HuH-7 (cell line): ENCODE data around the gene OGFOD2.
"Not testable (repeated sequence)": the region's sequence is repeated elsewhere in the genome, so short reads cannot be mapped to it uniquely, and the experiment has no call there.

Experiments
- DNase-seq: peaks from one replicate; pipeline ENCODE4 v3.0.0; 2011; ENCODE audit warnings: low spot score

Gene OGFOD2

GRCh38 chr12:122974892-122975789, at the start of gene OGFOD2:
TSS of gene OGFOD2 (plus strand) at chr12:122975244. CDS start at chr12:122975252, 8 bp downstream.
- peak; percentile 87 for DNase-seq

- no peak for DNase-seq
These were observed 47.2 kb upstream of the OGFOD2 start for GRCh38 chr12:122927756-122928403.

- DNase-seq, result no peak
These were observed 46.5 kb upstream of the OGFOD2 start for GRCh38 chr12:122928404-122929147.

- no peak for DNase-seq
These were observed 45.9 kb upstream of the OGFOD2 start for GRCh38 chr12:122929148-122929538.

DNA sequence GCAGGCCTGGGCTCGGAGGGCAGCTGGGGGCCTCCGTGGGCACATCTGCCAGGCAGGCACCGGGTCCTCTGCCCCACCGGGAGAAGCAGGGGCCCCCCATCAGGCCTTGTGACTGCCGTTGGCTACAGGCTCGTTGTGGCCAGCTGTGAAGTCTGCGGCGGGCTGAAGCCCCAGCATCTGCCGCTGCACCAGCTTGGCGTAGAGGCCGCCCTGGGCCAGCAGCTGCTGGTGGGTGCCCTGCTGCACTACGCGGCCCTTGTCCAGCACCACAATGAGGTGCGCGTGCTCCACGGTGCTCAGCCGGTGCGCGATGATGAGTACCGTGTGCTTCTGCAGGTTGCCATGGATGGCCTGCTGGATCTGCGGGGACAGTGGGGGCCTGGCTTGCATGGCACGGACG, 45.2 kb upstream of the OGFOD2 start:
- DNase-seq, result no peak

- DNase-seq, result no peak
These were observed 42.8 kb upstream of the OGFOD2 start for GRCh38 chr12:122932207-122932606.

DNA sequence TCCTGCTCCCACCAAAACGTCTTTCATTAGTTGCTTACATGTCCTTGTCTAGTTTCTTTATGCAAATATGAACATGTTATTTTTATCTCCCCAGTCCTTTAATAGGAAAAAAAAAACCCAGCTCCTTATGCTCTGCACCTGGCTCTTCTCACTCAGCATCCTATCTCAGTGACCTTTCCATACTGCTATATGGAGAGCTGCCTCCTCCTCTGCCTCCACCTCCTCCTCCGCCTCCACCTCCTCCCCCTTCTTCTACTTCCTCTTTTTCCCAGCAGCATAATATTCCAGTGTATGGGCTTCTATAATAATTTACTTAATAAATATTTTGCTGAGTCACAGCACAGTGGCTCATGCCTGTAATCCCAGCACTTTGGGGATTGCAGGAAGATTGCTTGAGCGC, 40.3 kb upstream of the OGFOD2 start:
- no peak for DNase-seq

DNA sequence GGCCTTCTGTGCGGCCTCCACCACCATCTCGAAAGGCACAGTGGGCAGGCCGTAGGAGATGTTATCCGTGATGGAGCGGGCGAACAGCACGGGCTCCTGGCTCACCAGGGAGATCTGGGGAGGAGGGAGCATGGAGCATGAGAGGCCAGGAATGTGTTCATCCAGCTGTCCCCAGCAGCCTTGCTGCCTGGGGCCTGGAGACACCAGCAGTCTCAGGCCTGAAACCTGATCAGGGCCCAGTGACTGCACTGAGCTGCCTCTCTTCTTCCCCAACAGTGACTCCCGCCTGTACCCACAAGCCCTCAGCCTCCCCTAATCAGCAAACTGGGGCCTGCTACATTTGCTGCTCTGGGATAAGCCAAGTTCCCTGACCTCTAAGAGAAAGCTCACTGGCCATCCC, 39.7 kb upstream of the OGFOD2 start:
- no peak for DNase-seq

DNA sequence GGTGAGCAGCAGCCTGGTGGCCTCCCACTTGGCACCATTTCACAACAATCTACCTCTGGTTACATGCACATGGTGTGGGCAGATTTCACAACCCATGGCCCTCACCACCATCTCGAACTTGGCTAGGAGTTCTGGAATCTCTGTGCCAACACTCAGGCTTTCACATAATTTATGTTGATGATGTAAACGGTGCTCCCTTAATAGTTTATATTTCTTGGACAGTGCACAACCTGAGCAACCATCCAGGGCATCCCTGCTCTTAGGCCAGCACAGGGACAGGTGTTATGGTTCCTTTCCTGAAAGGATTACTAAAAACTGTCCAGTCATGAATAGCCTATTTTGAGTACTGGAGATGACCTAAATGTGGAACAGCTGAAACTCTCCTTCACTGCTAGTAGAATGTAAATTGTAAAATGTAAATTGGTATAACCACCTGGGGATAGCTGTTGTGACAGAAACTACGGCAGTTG, 37.4 kb upstream of the OGFOD2 start:
- DNase-seq, result no peak

DNA sequence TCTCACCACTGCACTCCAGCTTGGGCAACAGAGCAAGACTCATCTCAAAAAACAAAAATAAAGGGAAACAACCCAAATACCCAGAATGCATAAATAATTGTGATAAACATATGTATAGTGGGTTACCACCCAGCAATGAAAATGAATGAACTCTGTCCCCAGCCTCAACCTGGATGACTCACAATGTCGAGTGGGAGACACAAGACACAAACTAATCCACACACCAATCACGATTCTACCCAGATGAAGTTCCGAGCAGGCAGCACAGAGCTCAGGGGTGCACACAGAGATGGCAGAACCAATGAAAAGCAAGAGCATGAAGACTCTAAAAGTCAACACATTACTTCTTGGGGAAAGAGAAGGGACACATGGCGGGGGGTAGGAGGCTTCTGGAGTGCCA, 35.9 kb upstream of the OGFOD2 start:
- DNase-seq, result no peak

- not testable (repeated sequence) for DNase-seq
These were observed 33.7 kb upstream of the OGFOD2 start for GRCh38 chr12:122941351-122941750.

- no peak for DNase-seq
These were observed 32.4 kb upstream of the OGFOD2 start for GRCh38 chr12:122942637-122943036.

- DNase-seq, result no peak
These were observed 31.8 kb upstream of the OGFOD2 start for GRCh38 chr12:122943196-122943595.

DNA sequence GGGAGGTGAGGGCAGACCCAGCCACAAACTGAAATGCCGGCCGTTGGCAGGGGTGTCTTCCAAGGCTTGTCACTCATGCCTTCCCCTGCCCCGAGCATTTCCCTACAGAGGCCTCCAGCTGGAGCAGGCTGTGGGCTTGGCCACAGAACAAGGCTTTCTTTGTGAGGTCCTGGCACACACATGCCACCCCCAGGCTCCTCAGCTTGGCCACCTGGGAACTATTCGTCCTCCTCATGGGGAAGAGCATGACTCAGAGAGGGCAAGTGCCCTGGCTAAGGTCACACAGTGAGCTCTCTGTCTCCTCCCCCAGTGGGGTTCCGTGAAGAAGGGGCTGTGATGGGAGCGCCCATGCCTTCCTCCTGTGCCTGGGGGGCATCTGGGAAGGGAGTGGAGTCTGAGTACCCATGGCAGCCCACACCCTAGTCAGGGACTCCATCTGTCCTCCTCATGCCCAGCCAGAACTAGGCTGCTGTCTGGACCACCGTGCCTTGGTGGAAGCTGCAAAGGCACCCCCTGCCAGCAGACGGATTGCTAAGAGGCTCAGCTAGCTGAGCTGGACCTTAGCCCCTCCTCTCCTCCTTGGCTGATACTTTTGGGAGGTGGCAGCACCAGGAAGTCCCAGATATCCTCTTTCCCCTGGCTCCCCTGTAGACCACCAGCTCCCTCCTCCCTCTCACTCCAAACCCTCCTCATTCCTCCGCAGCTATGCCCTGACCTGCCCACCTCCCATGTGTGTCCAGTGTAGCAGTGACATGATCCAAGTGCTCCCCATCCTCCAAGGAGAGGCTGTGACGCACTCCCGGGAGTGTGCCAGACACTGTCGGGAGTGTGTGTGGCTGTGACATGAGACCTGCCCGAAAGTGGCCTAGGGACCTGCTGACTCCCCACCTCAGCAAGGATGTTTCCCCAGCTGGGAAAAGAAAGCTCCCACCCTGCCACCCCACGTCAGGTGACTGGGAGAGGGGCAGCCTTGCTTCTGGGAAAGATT, 30.1 kb upstream of the OGFOD2 start:
- no peak for DNase-seq

DNA sequence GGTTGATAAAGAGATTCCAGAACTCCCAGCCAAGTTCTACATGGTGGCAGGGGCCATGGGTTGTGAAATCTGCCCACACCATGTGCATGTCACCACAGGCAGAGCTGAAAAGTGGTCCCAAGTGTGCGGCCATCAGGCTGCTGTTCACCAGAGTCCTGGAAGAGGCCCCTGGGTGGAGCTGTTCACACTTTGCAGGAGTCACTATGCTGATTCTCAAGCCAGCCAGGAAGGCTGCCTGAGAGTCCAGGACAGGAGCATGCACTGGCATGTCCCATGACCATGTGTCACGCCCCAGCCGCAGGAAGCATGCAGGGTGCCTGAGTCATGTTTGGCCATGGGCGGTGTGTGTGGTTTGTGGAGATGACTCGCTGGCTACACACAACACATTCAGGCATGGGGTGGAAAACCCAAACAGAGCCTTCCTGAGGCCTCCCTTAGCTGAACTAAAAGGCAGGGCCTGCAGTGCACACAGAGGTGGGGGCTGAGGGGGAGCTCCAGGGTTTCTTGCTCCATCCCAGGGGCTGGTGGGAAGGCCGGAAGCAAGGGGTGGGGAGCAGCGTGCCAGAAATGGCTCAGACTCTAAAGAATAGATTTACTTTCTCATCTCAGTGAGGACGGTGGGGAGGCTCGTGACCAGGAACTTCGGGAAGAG, 28.2 kb upstream of the OGFOD2 start:
- peak; percentile 37 for DNase-seq

GRCh38 chr12:122947352-122947792, 27.7 kb upstream of the OGFOD2 start:
- DNase-seq, result no peak

GRCh38 chr12:122948605-122949004, 26.4 kb upstream of the OGFOD2 start:
- no peak for DNase-seq

GRCh38 chr12:122949405-122949804, 25.6 kb upstream of the OGFOD2 start:
- no peak for DNase-seq

GRCh38 chr12:122949816-122950675, 25.0 kb upstream of the OGFOD2 start:
- DNase-seq, result no peak

GRCh38 chr12:122951406-122951805, 23.6 kb upstream of the OGFOD2 start:
- DNase-seq, result no peak
